Measurements from ENCODE around the gene GRK5.

Gene GRK5

DNA sequence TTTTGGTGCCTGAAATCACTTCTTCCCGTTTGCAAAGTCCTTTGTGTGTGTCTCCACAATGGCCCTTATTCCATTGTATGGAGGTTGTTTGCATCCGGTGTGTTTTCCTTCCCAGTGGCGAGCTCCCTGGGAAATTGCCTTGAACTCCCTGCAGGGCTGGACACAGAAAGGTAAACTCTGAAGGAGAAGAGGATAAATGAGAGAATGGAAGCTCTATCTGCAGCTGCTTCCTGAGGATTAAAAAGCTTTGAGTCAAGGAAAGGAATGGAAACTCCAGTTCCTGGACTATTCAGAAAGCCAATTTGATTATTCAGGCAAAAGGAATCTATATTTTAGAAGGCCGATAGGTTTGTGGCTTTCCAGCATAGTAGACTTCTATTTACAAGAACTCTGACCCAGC lies 4.4 kb upstream of the GRK5 start:
- H3K9me2 ChIP-seq (replicated peaks; ENCODE audit: insufficient read depth, low read length), result no peaks in the 10 kb centered on the region
- H3K4me1 ChIP-seq (ENCODE audit: low read length), result peaks cover 7% of the 10 kb centered on the region
- no peak overlapping the region for H2AFZ ChIP-seq (ENCODE audit: low read length)
- no peak overlapping the region for H3K4me2 ChIP-seq (ENCODE audit: low read depth, low read length)
- no peaks in the 10 kb centered on the region for H3K79me2 ChIP-seq (ENCODE audit: low read length)
- no peaks in the 10 kb centered on the region for H3K27me3 ChIP-seq (replicated peaks; ENCODE audit: insufficient read depth, low read length)
- no peak overlapping the region for H3K4me3 ChIP-seq (ENCODE audit: low read length)
- no peak overlapping the region for H3K27ac ChIP-seq (ENCODE audit: low read length)
- H4K20me1 ChIP-seq (ENCODE audit: insufficient read depth, low read length), result no peaks in the 10 kb centered on the region
- no peaks in the 10 kb centered on the region for H3K36me3 ChIP-seq (replicated peaks; ENCODE audit: insufficient read depth, low read length)
- H3F3A ChIP-seq (ENCODE audit: insufficient read depth, low read length), result peaks cover 11% of the 10 kb centered on the region; the same call in 1 of the 2 replicates
- no peak for DNase-seq
- no peak overlapping the region for H3K9ac ChIP-seq (ENCODE audit: low read length)
- TF ChIP-seq EZH2phosphoT487 (IDR thresholded peaks at IDR 0.05; ENCODE audit: low read length) (no peak), EZH2 (optimal IDR thresholded peaks at IDR 0.05; ENCODE audit: low read depth, low read length) (no peak), CTCF (IDR thresholded peaks at IDR 0.05; ENCODE audit: low read length) (no peak)
- no peaks in the 10 kb centered on the region for H3K9me3 ChIP-seq (replicated peaks; ENCODE audit: insufficient read depth, low read length)

DNA sequence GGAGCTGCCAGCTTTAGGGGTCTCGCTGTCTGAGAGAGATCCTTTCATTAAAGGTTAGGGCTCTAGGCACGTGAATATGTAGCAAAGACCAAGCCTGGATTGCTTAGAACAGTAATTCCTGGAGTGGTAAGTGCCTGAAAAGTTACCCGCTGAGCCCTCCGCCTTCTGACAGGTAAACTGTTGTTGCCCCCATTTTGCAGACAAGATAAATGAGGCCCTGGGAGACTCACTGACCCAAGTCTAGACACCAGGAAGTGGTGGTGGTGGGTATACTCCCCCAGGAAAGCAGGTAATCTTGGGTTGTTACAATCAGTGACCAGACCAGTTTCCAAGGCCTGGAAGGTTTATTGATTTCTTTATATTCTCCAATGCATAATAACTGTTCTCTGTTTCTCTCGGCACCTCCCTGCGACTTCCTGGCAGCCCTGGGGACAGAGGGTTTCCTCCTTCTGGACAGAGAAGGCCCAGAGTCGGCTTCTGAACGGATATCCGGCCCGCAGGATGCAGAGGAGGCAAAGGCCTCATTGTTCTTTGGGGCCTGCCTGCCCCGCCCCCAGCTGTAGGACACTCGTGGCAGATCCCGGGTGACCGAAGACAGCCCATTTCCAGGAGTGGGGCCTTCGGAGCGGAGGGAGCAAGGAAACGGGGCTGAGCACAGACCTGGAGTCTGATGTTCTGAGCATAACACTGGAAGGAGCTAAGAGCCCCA lies 1.3 kb upstream of the GRK5 start:
- Histone ChIP-seq H4K20me1 (ENCODE audit: insufficient read depth, low read length) (no peaks in the 10 kb centered on the region), H3F3A (ENCODE audit: insufficient read depth, low read length) (peaks cover 12% of the 10 kb centered on the region; the same call in 1 of the 2 replicates), H3K27ac (ENCODE audit: low read length) (peak overlapping the region; percentile 19; the same call in 1 of the 2 replicates), H3K9ac (ENCODE audit: low read length) (peak overlapping the region; percentile 35; the same call in 1 of the 2 replicates), H3K4me2 (ENCODE audit: low read depth, low read length) (peak overlapping the region; percentile 72), H3K36me3 (replicated peaks; ENCODE audit: insufficient read depth, low read length) (no peaks in the 10 kb centered on the region), H3K9me2 (replicated peaks; ENCODE audit: insufficient read depth, low read length) (no peaks in the 10 kb centered on the region), H3K27me3 (replicated peaks; ENCODE audit: insufficient read depth, low read length) (no peaks in the 10 kb centered on the region), H3K4me1 (ENCODE audit: low read length) (peaks cover 23% of the 10 kb centered on the region), H3K4me3 (ENCODE audit: low read length) (peak overlapping the region; percentile 65), H3K9me3 (replicated peaks; ENCODE audit: insufficient read depth, low read length) (no peaks in the 10 kb centered on the region), H2AFZ (ENCODE audit: low read length) (peak overlapping the region; percentile 84), H3K79me2 (ENCODE audit: low read length) (0 out of 2 replicates have a peak, but pooled peaks cover 6% of the 10 kb centered on the region)
- TF ChIP-seq CTCF (IDR thresholded peaks at IDR 0.05; ENCODE audit: low read length), result no peak
- no peak for TF ChIP-seq EZH2phosphoT487 (IDR thresholded peaks at IDR 0.05; ENCODE audit: low read length)
- no peak for TF ChIP-seq EZH2 (optimal IDR thresholded peaks at IDR 0.05; ENCODE audit: low read depth, low read length)
- peak; percentile 39 for DNase-seq

- Histone ChIP-seq H4K20me1 (ENCODE audit: insufficient read depth, low read length) (no peaks in the 10 kb centered on the region), H3F3A (ENCODE audit: insufficient read depth, low read length) (peaks cover 13% of the 10 kb centered on the region), H3K9me3 (replicated peaks; ENCODE audit: insufficient read depth, low read length) (no peaks in the 10 kb centered on the region), H3K9me2 (replicated peaks; ENCODE audit: insufficient read depth, low read length) (no peaks in the 10 kb centered on the region), H3K79me2 (ENCODE audit: low read length) (0 out of 2 replicates have a peak, but pooled peaks cover 6% of the 10 kb centered on the region), H3K4me3 (ENCODE audit: low read length) (peak overlapping the region; percentile 65), H3K4me1 (ENCODE audit: low read length) (peaks cover 30% of the 10 kb centered on the region), H3K27ac (ENCODE audit: low read length) (peak overlapping the region; percentile 45; the same call in 1 of the 2 replicates), H3K9ac (ENCODE audit: low read length) (peak overlapping the region; percentile 67), H3K4me2 (ENCODE audit: low read depth, low read length) (peak overlapping the region; percentile 72), H2AFZ (ENCODE audit: low read length) (peak overlapping the region; percentile 84), H3K27me3 (replicated peaks; ENCODE audit: insufficient read depth, low read length) (no peaks in the 10 kb centered on the region), H3K36me3 (replicated peaks; ENCODE audit: insufficient read depth, low read length) (no peaks in the 10 kb centered on the region)
- DNase-seq, result peak; percentile 74
- no peak for TF ChIP-seq EZH2phosphoT487 (IDR thresholded peaks at IDR 0.05; ENCODE audit: low read length)
- TF ChIP-seq CTCF (IDR thresholded peaks at IDR 0.05; ENCODE audit: low read length), result peak; percentile 50
Measured at GRCh38 chr10:119206603-119207365, 587 bp upstream of the GRK5 start.

Measured in MM.1S (cell line).